Breast epithelium (tissue), 4 donors: ENCODE measurements around the gene IL25. TPM values are rescaled to one million over a fixed set of nuclear protein-coding genes. Genes with fewer than 3 reads are reported as not detected.

Experiments used
- DNase-seq, 2 donors: peaks; one replicate each; pipeline ENCODE4 v3.0.0-alpha.2; 2019; ENCODE audit warnings: low spot score in 2 of 2
- H3K27ac ChIP-seq, 2 donors: fragments of 200-600 bp; sonication (generic) in 1 of 2; one replicate each; pipeline ENCODE4 v1.5.1; 2016 to 2019; ENCODE audit warnings: mild to moderate bottlenecking in 1 of 2
- H3K27me3 ChIP-seq, 2 donors: fragments of 200-600 bp; sonication (generic) in 1 of 2; one replicate each; pipeline versions ENCODE4 v1.5.1 to v1.6.0; 2017 to 2019; ENCODE audit warnings: control low read depth in 1 of 2, mild to moderate bottlenecking in 1 of 2
- H3K36me3 ChIP-seq: fragments of 200-600 bp; one replicate; pipeline ENCODE4 v1.5.1; 2019
- H3K4me1 ChIP-seq, 2 donors: fragments of 200-600 bp; sonication (generic); one replicate each; pipeline ENCODE4 v1.5.1; 2016 to 2019; ENCODE audit warnings: control low read depth in 1 of 2
- H3K4me3 ChIP-seq, 3 donors: fragments of 200-600 bp; sonication (generic); 1 replicate in 2 of 3; 2 replicates in 1 of 3; pipeline ENCODE4 v1.5.1; 2016 to 2019; ENCODE audit warnings: mild to moderate bottlenecking in 3 of 3, moderate library complexity in 2 of 3
- H3K9me3 ChIP-seq, 2 donors: fragments of 200-600 bp; sonication (generic) in 1 of 2; one replicate each; pipeline ENCODE4 v1.5.1; 2016 to 2019; ENCODE audit warnings: control low read depth in 1 of 2
- CTCF ChIP-seq, 3 donors: fragments of 450-650 bp; IDR thresholded peaks; one replicate each; pipeline ENCODE4 v1.5.1; 2016 to 2017; ENCODE audit warnings: antibody characterized with exemption in 3 of 3, mild to moderate bottlenecking in 3 of 3, moderate library complexity in 3 of 3
- POLR2A ChIP-seq: fragments of 450-650 bp; IDR thresholded peaks from one replicate; pipeline ENCODE4 v1.6.1; 2016; ENCODE audit warnings: antibody characterized with exemption, mild to moderate bottlenecking, moderate library complexity
- POLR2AphosphoS5 ChIP-seq, 3 donors: sonication (generic); formaldehyde crosslinking; IDR thresholded peaks; one replicate each; pipeline ENCODE4 v1.6.1; 2017; ENCODE audit warnings: antibody characterized with exemption in 3 of 3
- intact Hi-C: fragments of 100-400 bp; cut with DNase I; formaldehyde crosslinking; loops from one replicate; pipeline ENCODE4 v1.15.1; 2023; ENCODE audit warnings: low total_unique reads
- total RNA-seq, 3 donors: library from RNA; depleted of rRNA; stranded (reverse); fragments of >200 nt; gene quantifications; one replicate each; pipeline ENCODE4 v1.1.0, GENCODE V29; 2016

IL25 gene
- total RNA-seq, 3 donors from 2014 or later: not detected

GRCh38 chr14:23406725-23407355 is 34.2 kb downstream of the IL25 start:
- peaks cover 0 to 45% of the 10 kb centered on the region in 2 donors for H3K27me3 ChIP-seq
- H3K27ac ChIP-seq: no peak overlapping the region
- no peaks in the 10 kb centered on the region for H3K36me3 ChIP-seq
- no peaks in the 10 kb centered on the region for H3K9me3 ChIP-seq
- no peaks in the 10 kb centered on the region for H3K4me1 ChIP-seq
- no peak overlapping the region for H3K4me3 ChIP-seq
- intact Hi-C loops: no loop called here
- TF ChIP-seq POLR2A (no peak), POLR2AphosphoS5 (IDR thresholded peaks at IDR 0.05) (no peak), CTCF (IDR thresholded peaks at IDR 0.05) (no peak)
- no peak for DNase-seq

DNA sequence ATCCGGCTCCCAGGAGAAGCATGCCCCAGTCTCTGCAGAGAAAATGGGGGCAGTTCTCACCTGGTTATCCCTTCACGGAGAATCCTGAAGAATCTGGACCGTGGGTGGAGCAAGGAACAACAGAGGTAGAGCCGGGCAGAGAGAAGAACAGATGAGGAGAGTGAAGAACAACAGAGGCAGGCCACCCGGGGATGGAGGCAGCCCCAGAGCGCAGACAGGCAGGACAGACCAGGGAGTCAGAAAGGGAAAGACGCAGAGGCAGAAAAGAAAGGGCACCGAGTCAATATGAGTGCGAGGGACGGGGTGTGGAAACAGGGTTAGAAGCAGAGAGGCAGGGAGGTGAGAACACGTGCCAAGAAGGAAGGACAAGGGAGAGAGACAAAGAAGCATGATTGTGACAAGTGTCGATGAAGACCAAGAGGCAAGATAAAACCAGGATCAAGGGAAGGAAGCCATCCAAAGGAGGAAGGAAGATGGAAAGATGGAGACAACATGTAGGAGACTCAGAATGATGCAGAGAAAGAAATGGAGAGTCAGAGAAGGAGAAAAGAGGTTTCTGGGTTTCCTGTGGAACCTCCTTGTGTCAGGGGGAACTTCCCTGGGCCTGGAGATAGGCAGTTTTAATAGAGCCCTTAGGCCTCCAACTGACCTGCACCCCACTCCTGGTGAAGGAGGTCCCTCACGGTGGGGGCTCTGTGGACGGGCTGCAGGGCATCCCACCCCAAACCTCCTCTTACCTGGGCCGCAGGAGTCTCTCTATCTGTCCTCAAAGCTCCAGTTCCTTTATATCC is 35.1 kb downstream of the IL25 start, which contains the start of gene MYH6:
Gene MYH6, minus strand, starts transcription at position 758 of the 791 bp plus-strand sequence. CDS start 1,050 bp downstream, outside the sequence.
- peaks cover 0 to 37% of the 10 kb centered on the region in 2 donors for H3K27me3 ChIP-seq
- no peak for DNase-seq
- intact Hi-C loops: no loop called here
- TF ChIP-seq POLR2A (no peak), CTCF (IDR thresholded peaks at IDR 0.05) (no peak)
- no peaks in the 10 kb centered on the region for H3K4me1 ChIP-seq
- no peaks in the 10 kb centered on the region for H3K9me3 ChIP-seq
- no peak within 1 kb of the TSS for H3K27ac ChIP-seq
- no peaks in the 10 kb centered on the region for H3K36me3 ChIP-seq
- no peak within 1 kb of the TSS for H3K4me3 ChIP-seq

GRCh38 chr14:23408307-23408630 is 35.7 kb downstream of the IL25 start:
- DNase-seq: no peak
- Histone ChIP-seq H3K4me3 (no peak overlapping the region), H3K9me3 (no peaks in the 10 kb centered on the region), H3K27ac (no peak overlapping the region), H3K4me1 (no peaks in the 10 kb centered on the region), H3K27me3 (peaks cover 0 to 37% of the 10 kb centered on the region in 2 donors), H3K36me3 (no peaks in the 10 kb centered on the region)
- TF ChIP-seq POLR2AphosphoS5 (IDR thresholded peaks at IDR 0.05) (no peak), POLR2A (no peak), CTCF (IDR thresholded peaks at IDR 0.05) (no peak)
- intact Hi-C loops: no loop called here

DNA sequence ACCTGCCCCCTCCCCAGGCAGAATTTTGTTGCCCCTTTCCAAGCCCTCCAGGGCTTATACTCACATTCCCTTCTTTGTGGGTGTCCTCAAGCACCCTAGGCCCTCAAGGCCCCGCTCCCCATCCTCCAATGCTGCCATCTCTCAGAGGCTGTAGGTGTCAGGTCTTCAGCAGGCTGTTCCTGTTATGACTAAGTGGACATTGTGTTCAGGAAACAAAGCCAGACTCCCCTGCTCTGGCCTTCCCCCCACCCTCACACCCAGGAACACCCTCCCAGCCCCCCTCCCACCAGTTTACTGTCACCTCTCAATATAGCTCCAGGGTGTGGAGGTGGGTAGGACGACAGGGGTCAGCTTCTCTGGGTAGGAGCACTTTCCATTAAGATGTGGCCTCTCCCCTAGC is 36.9 kb downstream of the IL25 start:
- H3K27me3 ChIP-seq: peaks cover 0 to 34% of the 10 kb centered on the region in 2 donors
- no peaks in the 10 kb centered on the region for H3K36me3 ChIP-seq
- no peaks in the 10 kb centered on the region for H3K9me3 ChIP-seq
- no peak for DNase-seq
- H3K27ac ChIP-seq: no peak overlapping the region
- no peak overlapping the region for H3K4me3 ChIP-seq
- intact Hi-C loops: no loop called here
- TF ChIP-seq POLR2AphosphoS5 (IDR thresholded peaks at IDR 0.05): no peak
- no peak for TF ChIP-seq POLR2A
- no peak for TF ChIP-seq CTCF (IDR thresholded peaks at IDR 0.05)
- H3K4me1 ChIP-seq: no peaks in the 10 kb centered on the region

GRCh38 chr14:23409966-23410635 is 37.5 kb downstream of the IL25 start:
- Histone ChIP-seq H3K4me1 (no peaks in the 10 kb centered on the region), H3K27ac (no peak overlapping the region), H3K9me3 (no peaks in the 10 kb centered on the region), H3K36me3 (no peaks in the 10 kb centered on the region), H3K27me3 (peaks cover 0 to 28% of the 10 kb centered on the region in 2 donors), H3K4me3 (no peak overlapping the region)
- TF ChIP-seq CTCF (IDR thresholded peaks at IDR 0.05): no peak
- TF ChIP-seq POLR2AphosphoS5 (IDR thresholded peaks at IDR 0.05): no peak
- TF ChIP-seq POLR2A: no peak
- intact Hi-C loops: no loop called here
- DNase-seq: no peak
